GM23338 (cell line): ENCODE measurements around the gene MAGOHB. TPM values are rescaled to one million over a fixed set of nuclear protein-coding genes. Genes with fewer than 3 reads are reported as not detected.
A peak's percentile ranks its signal among the peaks of the same experiment; 100 is the strongest.

Source experiments
- ATAC-seq: fragments of 200-7000 bp; cut with Tn5 transposase; 3 replicates; pipeline ENCODE4 v1.9.1; 2020
- DNase-seq: peaks from one replicate; pipeline ENCODE4 v3.0.0-alpha.2; 2015; ENCODE audit warnings: low spot score
- H2AFZ ChIP-seq: fragments of 200-600 bp; sonication (generic); 2 replicates; pipeline ENCODE4 v1.8.0; 2016; ENCODE audit warnings: antibody characterized with exemption, mild to moderate bottlenecking, moderate library complexity
- H3F3A ChIP-seq: fragments of 200-600 bp; sonication (generic); replicated peaks from 2 replicates; pipeline ENCODE4 v1.8.0; 2017; ENCODE audit warnings: antibody characterized with exemption, mixed run types, low read depth
- H3K27ac ChIP-seq: fragments of 200-600 bp; sonication (generic); 2 replicates; pipeline ENCODE4 v1.6.1; 2016; ENCODE audit warnings: low read depth
- H3K27me3 ChIP-seq: fragments of 200-600 bp; sonication (generic); 2 replicates; pipeline ENCODE4 v1.8.0; 2016; ENCODE audit warnings: mild to moderate bottlenecking, mixed run types, moderate library complexity; ENCODE audit not compliant: insufficient read depth
- H3K36me3 ChIP-seq: fragments of 200-600 bp; sonication (generic); 2 replicates; pipeline ENCODE4 v1.8.0; 2016; ENCODE audit warnings: mild to moderate bottlenecking; ENCODE audit not compliant: insufficient read depth
- H3K4me1 ChIP-seq: fragments of 200-600 bp; sonication (generic); 2 replicates; pipeline ENCODE4 v1.8.0; 2016; ENCODE audit warnings: mild to moderate bottlenecking, moderate library complexity; ENCODE audit not compliant: insufficient read depth
- H3K4me2 ChIP-seq: fragments of 200-600 bp; sonication (generic); 2 replicates; pipeline ENCODE4 v1.7.1; 2017; ENCODE audit warnings: mixed run types
- H3K4me3 ChIP-seq: fragments of 200-600 bp; sonication (generic); 2 replicates; pipeline ENCODE4 v1.6.1; 2016; ENCODE audit warnings: mixed run types
- H3K79me2 ChIP-seq: fragments of 200-600 bp; sonication (generic); replicated peaks from 2 replicates; pipeline ENCODE4 v1.8.0; 2017; ENCODE audit warnings: mild to moderate bottlenecking; ENCODE audit not compliant: insufficient read depth
- H3K9me2 ChIP-seq: fragments of 200-600 bp; sonication (generic); 2 replicates; pipeline ENCODE4 v1.8.0; 2017; ENCODE audit not compliant: insufficient read depth
- H4K20me1 ChIP-seq: fragments of 200-600 bp; sonication (generic); replicated peaks from 2 replicates; pipeline ENCODE4 v1.8.0; 2017; ENCODE audit warnings: mild to moderate bottlenecking; ENCODE audit not compliant: insufficient read depth
- H3K27ac Mint-ChIP-seq: 2 replicates; pipeline ENCODE4 v1.8.0; 2020; ENCODE audit warnings: inconsistent platforms, mild to moderate bottlenecking, moderate library complexity, mixed read lengths
- H3K27me3 Mint-ChIP-seq: 3 replicates; pipeline ENCODE4 v1.8.0; 2022; ENCODE audit warnings: low read depth, mild to moderate bottlenecking, moderate library complexity, mixed read lengths, inconsistent platforms; ENCODE audit not compliant: insufficient read depth, poor library complexity
- H3K36me3 Mint-ChIP-seq: 3 replicates; pipeline ENCODE4 v1.8.0; 2021; ENCODE audit warnings: low read depth, mild to moderate bottlenecking, inconsistent platforms, moderate library complexity, mixed read lengths
- H3K4me1 Mint-ChIP-seq: 3 replicates; pipeline ENCODE4 v1.8.0; 2020; ENCODE audit warnings: mild to moderate bottlenecking, inconsistent platforms, mixed read lengths
- H3K4me3 Mint-ChIP-seq: 3 replicates; pipeline ENCODE4 v1.8.0; 2021; ENCODE audit warnings: moderate library complexity, mild to moderate bottlenecking, inconsistent platforms, mixed read lengths
- H3K9me3 Mint-ChIP-seq: 3 replicates; pipeline ENCODE4 v1.8.0; 2020; ENCODE audit warnings: moderate library complexity, mild to moderate bottlenecking, inconsistent platforms, mixed read lengths
- CREB1 ChIP-seq: fragments of 250-450 bp; sonication (Bioruptor Pico); IDR thresholded peaks from 2 replicates; pipeline ENCODE4 v1.5.0; 2020; ENCODE audit warnings: low read depth, mild to moderate bottlenecking, moderate library complexity
- CTCF ChIP-seq, 2 experiments: fragments of 200-600 bp in 1 of 2; sonication (generic) in 1 of 2; conservative IDR thresholded peaks; 2 replicates each; pipeline versions ENCODE4 v1.5.1 to v1.6.1; 2016 to 2017; ENCODE audit warnings: antibody characterized with exemption in 2 of 2, low read depth in 2 of 2, mild to moderate bottlenecking in 2 of 2, moderate library complexity in 1 of 2
- ETS1 ChIP-seq: IDR thresholded peaks from 2 replicates; pipeline ENCODE4 v1.6.1; 2016; ENCODE audit warnings: antibody characterized with exemption
- EZH2 ChIP-seq: fragments of 200-600 bp; sonication (generic); IDR thresholded peaks from one replicate; pipeline ENCODE4 v1.8.0; 2017; ENCODE audit warnings: antibody characterized with exemption, mild to moderate bottlenecking, low read depth; ENCODE audit not compliant: unreplicated experiment
- EZH2phosphoT487 ChIP-seq: fragments of 200-600 bp; sonication (generic); IDR thresholded peaks from one replicate; pipeline ENCODE4 v1.8.1; 2018; ENCODE audit warnings: antibody characterized with exemption; ENCODE audit not compliant: unreplicated experiment
- JUNB ChIP-seq: IDR thresholded peaks from one replicate; pipeline ENCODE4 v1.6.1; 2016; ENCODE audit warnings: antibody characterized with exemption; ENCODE audit not compliant: unreplicated experiment
- NANOG ChIP-seq: IDR thresholded peaks from 2 replicates; pipeline ENCODE4 v1.6.1; 2016; ENCODE audit warnings: antibody characterized with exemption, borderline replicate concordance
- POLR2AphosphoS5 ChIP-seq: IDR thresholded peaks from 2 replicates; pipeline ENCODE4 v1.6.1; 2016; ENCODE audit warnings: antibody characterized with exemption, low read depth
- REST ChIP-seq: IDR thresholded peaks from one replicate; pipeline ENCODE4 v1.6.1; 2018; ENCODE audit warnings: antibody characterized with exemption; ENCODE audit not compliant: unreplicated experiment
- STAT1 ChIP-seq: IDR thresholded peaks from one replicate; pipeline ENCODE4 v1.6.1; 2016; ENCODE audit warnings: antibody characterized with exemption; ENCODE audit not compliant: unreplicated experiment
- ZNF114 ChIP-seq: fragments of 250-450 bp; sonication (Bioruptor Pico); IDR thresholded peaks from 2 replicates; pipeline ENCODE4 v1.5.0; 2020; ENCODE audit warnings: mild to moderate bottlenecking, moderate library complexity
- ZNF331 ChIP-seq: fragments of 250-450 bp; sonication (Bioruptor Pico); IDR thresholded peaks from 2 replicates; pipeline ENCODE4 v1.5.0; 2020; ENCODE audit warnings: low read depth, mild to moderate bottlenecking, moderate library complexity
- ZNF462 ChIP-seq: fragments of 250-450 bp; sonication (Bioruptor Pico); IDR thresholded peaks from 2 replicates; pipeline ENCODE4 v1.5.0; 2020; ENCODE audit warnings: mild to moderate bottlenecking, moderate library complexity
- polyA plus RNA-seq: library from polyadenylated mRNA; unstranded; fragments of >200 nt; fragmentation: Nextera tagmentation; extraction: Ambion mirVana; gene quantifications from 2 replicates; pipeline ENCODE4 v1.2.1, GENCODE V29; 2016
- total RNA-seq: library from RNA; depleted of rRNA; stranded (reverse); fragments of >200 nt; shearing (Covaris generic); gene quantifications from 2 replicates; pipeline ENCODE4 v1.2.3, GENCODE V29; 2014

The MAGOHB gene
- total and polyA plus RNA-seq, 2 experiments from 2014 or later = 38.5 to 175 TPM

GRCh38 chr12:10571141-10571540 lies 42.3 kb downstream of the MAGOHB start:
- no peak overlapping the region for H3K27ac ChIP-seq
- H3K4me1 Mint-ChIP-seq = peaks cover 37% of the 10 kb centered on the region

More at GRCh38 chr12:10571141-10571540, 42.3 kb downstream of the MAGOHB start:
- no peaks in the 10 kb centered on the region for H3K9me2 ChIP-seq
- no peaks in the 10 kb centered on the region for H3K9me3 Mint-ChIP-seq
- H3K27me3 ChIP-seq = no peaks in the 10 kb centered on the region
- H3K36me3 Mint-ChIP-seq = no peaks in the 10 kb centered on the region
- peaks cover 3% of the 10 kb centered on the region for H3K27me3 Mint-ChIP-seq
- H3K36me3 ChIP-seq = no peaks in the 10 kb centered on the region; the same call in 1 of the 2 replicates
- H3K4me3 Mint-ChIP-seq = no peak overlapping the region
- no peaks in the 10 kb centered on the region for H4K20me1 ChIP-seq
- no peak overlapping the region for H3K4me2 ChIP-seq
- H3F3A ChIP-seq = no peaks in the 10 kb centered on the region
- no peak overlapping the region for H2AFZ ChIP-seq
- TF ChIP-seq ZNF462 (no peak), ETS1 (no peak), CTCF (conservative IDR thresholded peaks at IDR 0.05; ENCODE audit: low read depth in 2 of 2) (no peak), ZNF331 (CRISPR knock-in tag) (no peak), EZH2phosphoT487 (no peak), ZNF114 (CRISPR knock-in tag) (no peak), NANOG (no peak), JUNB (no peak), POLR2AphosphoS5 (no peak), CREB1 (no peak), REST (no peak), EZH2 (no peak), STAT1 (no peak)
- H3K4me1 ChIP-seq = peaks cover 6% of the 10 kb centered on the region; the same call in 1 of the 2 replicates
- H3K4me3 ChIP-seq = no peak overlapping the region
- peak overlapping the region; percentile 26; the same call in 1 of the 2 replicates for H3K27ac Mint-ChIP-seq
- ATAC-seq (no peak), DNase-seq (no peak)
- H3K79me2 ChIP-seq = no peaks in the 10 kb centered on the region
